Brain microvascular endothelial cell (primary cell): ENCODE measurements around the gene VASH1.

ENCODE experiments used
- DNase-seq: peaks from one replicate; pipeline ENCODE4 v3.0.0-alpha.2; 2020
- H3K27ac ChIP-seq: fragments of 250-450 bp; sonication (Bioruptor Pico); 2 replicates; pipeline ENCODE4 v1.5.1; 2020; ENCODE audit warnings: mild to moderate bottlenecking, moderate library complexity
- H3K27me3 ChIP-seq: fragments of 250-450 bp; sonication (Bioruptor Pico); replicated peaks from 2 replicates; pipeline ENCODE4 v1.5.1; 2020; ENCODE audit warnings: mild to moderate bottlenecking
- H3K36me3 ChIP-seq: fragments of 250-450 bp; sonication (Bioruptor Pico); replicated peaks from 2 replicates; pipeline ENCODE4 v1.5.1; 2020; ENCODE audit warnings: mild to moderate bottlenecking
- H3K4me3 ChIP-seq: 2 replicates; pipeline ENCODE4 v1.5.1; 2011; ENCODE audit warnings: low read depth, mild to moderate bottlenecking, control low read depth, low read length, moderate library complexity
- CTCF ChIP-seq: IDR thresholded peaks from 2 replicates; pipeline ENCODE4 v1.5.1; 2011; ENCODE audit warnings: low read depth, mild to moderate bottlenecking, moderate library complexity, low read length, control low read depth, inconsistent platforms; ENCODE audit errors: missing control alignments
- in situ Hi-C: cut with HindIII; loops from 2 replicates; pipeline ENCODE4 v1.10.0; 2017; ENCODE audit warnings: low sequenced_read_pairs, low pct_ligation_motif_present

VASH1 gene

DNA sequence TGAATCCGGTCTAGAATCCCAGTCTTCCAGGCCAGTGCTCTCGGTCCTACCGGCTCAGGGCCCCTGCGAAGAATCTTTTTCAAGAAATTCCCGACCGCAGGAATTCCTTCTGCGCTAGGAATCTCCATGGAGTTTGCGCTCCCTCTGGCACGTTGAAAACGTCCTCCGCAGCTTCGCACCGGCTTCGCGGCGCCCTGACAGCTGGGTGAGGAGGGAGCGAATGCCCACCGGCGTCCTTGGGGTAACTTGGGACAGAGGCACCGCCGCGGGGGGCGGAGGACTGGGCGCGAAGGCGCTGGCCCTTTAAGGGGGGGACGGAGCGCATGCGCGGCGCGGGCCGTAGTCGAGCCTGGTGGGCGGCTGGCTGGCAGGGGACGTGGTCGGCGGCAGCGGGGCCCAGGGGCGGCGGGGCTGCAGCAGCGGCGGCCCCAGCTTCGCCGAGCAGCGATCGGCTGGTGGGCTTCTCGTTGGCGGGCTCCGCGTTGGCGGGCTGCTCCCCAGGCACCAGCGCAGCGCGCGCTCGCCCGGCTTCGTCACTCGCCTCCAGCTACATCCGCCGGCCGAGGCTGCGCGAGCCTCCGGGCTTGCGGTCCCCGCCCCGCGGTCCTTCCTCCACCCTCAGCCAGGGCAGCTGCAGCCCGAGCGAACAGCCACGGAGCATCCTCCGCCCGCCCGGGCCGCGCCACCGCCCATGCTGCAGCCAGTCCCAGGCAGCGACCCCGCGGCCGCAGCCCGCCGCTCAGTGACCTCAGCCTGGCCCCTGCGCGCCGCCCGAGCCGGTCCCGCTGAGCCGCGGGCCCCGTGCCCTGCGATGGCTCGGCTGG is at the start of gene VASH1:
Gene VASH1 (plus strand): TSS at position 333 of the 824 bp plus-strand sequence. CDS start 1,354 bp downstream, outside the sequence.
- Histone ChIP-seq H3K27ac (peak within 1 kb of the TSS; percentile 39), H3K36me3 (no peaks in the 10 kb centered on the region), H3K27me3 (no peaks in the 10 kb centered on the region), H3K4me3 (peak within 1 kb of the TSS; percentile 69)
- peak; percentile 58 for DNase-seq
- in situ Hi-C loops: no loop called here
- TF ChIP-seq CTCF: no peak

- in situ Hi-C loops: no loop called here
- no peak for DNase-seq
- Histone ChIP-seq H3K36me3 (no peaks in the 10 kb centered on the region), H3K27me3 (no peaks in the 10 kb centered on the region), H3K27ac (no peak overlapping the region), H3K4me3 (no peak overlapping the region)
- no peak for TF ChIP-seq CTCF
Measured at GRCh38 chr14:76713121-76713520, 48.1 kb upstream of the VASH1 start.

DNA sequence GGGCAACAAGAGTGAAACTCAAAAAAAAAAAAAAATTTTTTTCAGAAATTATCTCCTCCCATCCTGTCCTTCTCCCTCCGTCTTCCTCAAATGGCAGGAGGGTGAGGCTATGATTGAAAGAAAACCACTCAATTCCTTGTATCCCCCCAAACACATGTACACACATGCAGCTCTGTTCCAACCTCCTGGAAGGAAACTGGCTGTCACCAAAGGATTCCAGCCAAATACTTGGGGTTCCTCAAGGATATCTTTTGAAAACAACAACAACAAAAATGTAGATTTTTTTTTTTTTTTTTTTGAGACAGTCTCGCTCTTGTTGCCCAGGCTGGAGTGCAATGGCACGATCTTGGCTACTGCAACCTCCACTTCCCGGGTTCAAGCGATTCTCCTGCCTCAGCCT is 46.8 kb upstream of the VASH1 start:
- H3K36me3 ChIP-seq: no peaks in the 10 kb centered on the region
- H3K27me3 ChIP-seq: no peaks in the 10 kb centered on the region
- H3K4me3 ChIP-seq: no peak overlapping the region
- in situ Hi-C loops: no loop called here
- TF ChIP-seq CTCF: no peak
- H3K27ac ChIP-seq: no peak overlapping the region
- DNase-seq: no peak

DNA sequence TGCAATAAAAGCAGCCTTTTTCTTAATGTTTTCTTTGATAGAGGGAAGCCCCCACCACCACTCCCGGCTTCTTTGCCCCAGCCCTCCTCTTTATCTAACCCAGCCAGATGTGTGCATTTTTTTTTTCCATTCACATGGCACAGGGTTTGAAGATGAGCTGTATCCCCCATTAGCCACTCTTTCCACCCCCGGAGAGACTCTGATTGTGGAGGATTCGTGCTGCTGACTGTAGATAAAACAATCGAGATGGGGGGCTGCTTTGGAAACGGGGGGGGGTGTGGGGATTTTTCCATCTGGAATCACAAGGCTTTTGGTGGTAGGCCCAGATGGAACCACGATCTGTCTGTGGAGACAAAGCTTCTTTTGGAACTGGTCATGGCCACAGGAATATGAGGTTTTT is 46.2 kb upstream of the VASH1 start:
- Histone ChIP-seq H3K27me3 (no peaks in the 10 kb centered on the region), H3K27ac (no peak overlapping the region), H3K4me3 (no peak overlapping the region), H3K36me3 (no peaks in the 10 kb centered on the region)
- in situ Hi-C loops: no loop called here
- TF ChIP-seq CTCF: no peak
- DNase-seq: no peak

DNA sequence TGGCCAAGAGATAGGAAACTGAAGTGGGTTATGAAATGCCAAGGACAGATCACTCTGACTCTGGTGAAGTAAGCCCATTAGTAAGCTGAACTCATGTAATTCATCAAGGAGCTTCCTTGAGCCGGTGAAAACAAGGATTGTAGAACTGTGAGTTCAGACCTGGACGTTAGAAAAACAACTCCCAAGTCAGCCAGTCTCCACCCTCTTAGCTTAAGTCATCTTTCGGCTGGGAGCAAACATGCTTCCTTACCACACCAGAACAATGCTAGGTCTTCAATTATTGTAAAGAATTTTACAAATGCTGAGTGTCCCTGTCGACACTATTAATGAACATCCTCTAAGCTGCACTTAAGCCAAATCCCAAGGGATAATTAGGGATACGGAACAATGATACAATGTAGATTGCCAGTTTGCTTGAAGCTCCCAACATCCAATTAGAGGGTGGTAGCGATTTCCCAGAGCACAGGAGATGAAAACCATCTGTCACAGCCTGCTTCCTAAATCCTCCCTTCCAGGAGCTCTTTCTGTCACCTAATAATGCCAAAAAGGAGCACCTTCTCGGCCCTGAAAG is 45.7 kb upstream of the VASH1 start:
- in situ Hi-C loops: no loop called here
- Histone ChIP-seq H3K27me3 (no peaks in the 10 kb centered on the region), H3K36me3 (no peaks in the 10 kb centered on the region), H3K4me3 (no peak overlapping the region), H3K27ac (no peak overlapping the region)
- TF ChIP-seq CTCF: no peak
- DNase-seq: no peak
